Left cardiac atrium (tissue), 4 donors: ENCODE results near the gene BRSK2. TPM values are rescaled to one million over a fixed set of nuclear protein-coding genes. Genes with fewer than 3 reads are reported as not detected.

Source experiments
- ATAC-seq, 2 donors: fragments of 200-7000 bp; cut with Tn5 transposase; one replicate each; pipeline ENCODE4 v1.9.1; 2020; ENCODE audit warnings: mild to moderate bottlenecking in 2 of 2, moderate library complexity in 2 of 2
- DNase-seq: peaks from one replicate; pipeline ENCODE4 v3.0.0-alpha.2; 2020
- intact Hi-C, 2 donors: fragments of 100-400 bp; cut with DNase I; formaldehyde crosslinking; loops; one replicate each; pipeline versions ENCODE4 v1.14.1 to v1.15.1; 2022 to 2023
- total RNA-seq, 2 donors: library from RNA; stranded (reverse); fragmentation: NEBNext Ultra II Directional; extraction: Animal tissue kit (Norgen Biotek cat#: 25700); gene quantifications; one replicate each; pipeline ENCODE4 v1.2.1, GENCODE V29; 2021
- donor health status: DM: no; HTN: yes; CAD: no.
- donor health status: DM: no; HTN: yes; CAD: no; lungs with severe emphysema.
- donor health status: DM: yes; HTN: yes; CAD: no.
- donor health status: Dilated cardiomyopathy.

BRSK2 gene
- total RNA-seq, 2 donors from 2014 or later, result 1.3 to 1.6 TPM

DNA sequence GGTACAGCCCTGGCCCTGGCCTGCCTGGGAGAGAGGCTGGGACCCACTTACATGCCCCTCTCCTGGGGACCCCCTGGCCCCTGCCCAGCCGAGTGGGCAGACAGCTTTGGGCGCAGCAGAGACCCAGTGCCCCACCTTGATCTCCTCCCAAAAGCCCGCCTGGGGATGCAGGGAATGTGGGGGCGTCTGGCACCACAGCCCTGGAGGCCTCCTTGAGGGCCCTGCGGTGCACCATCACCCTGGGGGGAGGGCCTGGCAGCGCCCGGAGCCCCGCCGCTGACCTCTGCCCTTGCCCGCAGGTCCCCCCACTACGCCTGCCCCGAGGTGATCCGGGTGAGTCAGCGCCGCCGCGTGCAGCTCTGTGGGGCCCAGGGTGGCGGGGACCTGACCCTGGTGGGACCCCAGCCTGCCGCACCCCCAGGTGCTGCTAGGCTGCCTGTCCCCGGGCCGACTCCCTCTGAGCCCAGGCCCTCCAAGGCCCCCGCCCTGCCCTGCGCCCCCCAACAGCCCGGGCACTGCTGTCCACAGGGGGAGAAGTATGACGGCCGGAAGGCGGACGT, 53.2 kb downstream of the BRSK2 start:
- intact Hi-C loops, result no loop called here
- DNase-seq (no peak), ATAC-seq (no peak)

DNA sequence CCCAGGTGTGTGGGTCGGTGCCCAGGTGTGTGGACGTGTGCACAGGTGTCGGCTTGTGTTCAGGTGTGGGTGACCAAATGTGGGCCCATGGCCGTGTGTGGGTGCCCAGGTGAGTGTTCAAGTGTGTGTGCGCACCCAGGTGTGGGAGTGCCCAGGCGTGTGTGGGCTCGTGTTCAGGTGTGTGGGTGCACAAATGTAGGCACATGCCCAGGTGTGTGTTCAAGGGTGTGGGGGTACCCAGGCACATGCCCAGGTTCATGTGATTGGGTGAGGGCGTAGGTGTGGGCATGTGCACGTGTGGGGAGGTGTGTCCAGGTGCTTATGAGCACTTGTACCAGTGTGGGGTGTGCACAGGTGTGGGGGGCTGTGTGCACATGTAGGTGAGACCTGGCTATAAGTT, 54.0 kb downstream of the BRSK2 start:
- no peak for ATAC-seq
- no peak for DNase-seq
- intact Hi-C loops, result no loop called here

DNA sequence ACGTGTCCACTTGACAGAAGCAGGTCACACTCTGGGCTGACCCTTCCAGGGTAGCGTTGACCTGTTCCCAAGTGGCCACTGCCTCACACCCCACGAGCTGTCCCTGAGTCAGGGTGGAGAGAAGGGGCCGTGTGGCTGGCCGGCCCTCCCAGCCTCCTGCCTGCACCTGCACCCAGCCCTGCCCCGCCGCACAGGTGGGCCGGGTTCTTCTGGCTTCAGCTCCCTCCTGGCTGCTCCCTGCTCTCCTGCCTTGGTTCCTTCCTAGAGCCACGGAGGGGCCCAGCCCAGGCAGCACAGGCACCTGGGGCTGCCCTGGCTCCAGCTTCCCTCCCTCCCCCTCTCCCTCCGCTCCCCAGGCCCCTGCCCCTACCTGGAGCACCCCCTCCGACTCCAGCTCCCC, 54.6 kb downstream of the BRSK2 start:
- DNase-seq (no peak), ATAC-seq (no peak)
- intact Hi-C loops, result no loop called here

DNA sequence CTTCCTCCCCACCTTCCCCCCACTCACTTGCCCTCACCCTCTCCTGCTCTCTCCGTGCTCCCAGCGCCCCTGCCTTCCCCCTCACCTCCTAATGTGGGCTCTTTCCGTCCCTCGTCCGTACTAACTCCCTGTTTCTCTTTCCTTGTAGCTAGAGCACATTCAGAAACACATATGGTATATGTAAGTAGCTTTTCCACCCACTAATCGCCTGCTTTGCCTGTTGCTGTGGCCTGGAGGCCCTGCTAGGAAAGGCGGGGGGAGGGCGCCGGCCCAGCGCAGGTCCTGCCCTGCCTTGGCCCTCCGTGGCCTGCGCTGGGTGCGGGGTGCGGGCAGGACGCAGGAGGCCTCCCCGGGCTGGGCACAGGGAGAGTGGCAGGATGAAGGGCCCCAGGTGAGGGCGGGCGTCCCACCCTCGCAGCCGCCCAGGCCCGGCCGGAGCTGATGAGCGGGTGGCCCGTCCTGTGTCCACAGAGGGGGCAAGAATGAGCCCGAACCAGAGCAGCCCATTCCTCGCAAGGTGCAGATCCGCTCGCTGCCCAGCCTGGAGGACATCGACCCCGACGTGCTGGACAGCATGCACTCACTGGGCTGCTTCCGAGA, 55.2 kb downstream of the BRSK2 start:
- ATAC-seq (no peak), DNase-seq (no peak)
- intact Hi-C loops, result no loop called here

DNA sequence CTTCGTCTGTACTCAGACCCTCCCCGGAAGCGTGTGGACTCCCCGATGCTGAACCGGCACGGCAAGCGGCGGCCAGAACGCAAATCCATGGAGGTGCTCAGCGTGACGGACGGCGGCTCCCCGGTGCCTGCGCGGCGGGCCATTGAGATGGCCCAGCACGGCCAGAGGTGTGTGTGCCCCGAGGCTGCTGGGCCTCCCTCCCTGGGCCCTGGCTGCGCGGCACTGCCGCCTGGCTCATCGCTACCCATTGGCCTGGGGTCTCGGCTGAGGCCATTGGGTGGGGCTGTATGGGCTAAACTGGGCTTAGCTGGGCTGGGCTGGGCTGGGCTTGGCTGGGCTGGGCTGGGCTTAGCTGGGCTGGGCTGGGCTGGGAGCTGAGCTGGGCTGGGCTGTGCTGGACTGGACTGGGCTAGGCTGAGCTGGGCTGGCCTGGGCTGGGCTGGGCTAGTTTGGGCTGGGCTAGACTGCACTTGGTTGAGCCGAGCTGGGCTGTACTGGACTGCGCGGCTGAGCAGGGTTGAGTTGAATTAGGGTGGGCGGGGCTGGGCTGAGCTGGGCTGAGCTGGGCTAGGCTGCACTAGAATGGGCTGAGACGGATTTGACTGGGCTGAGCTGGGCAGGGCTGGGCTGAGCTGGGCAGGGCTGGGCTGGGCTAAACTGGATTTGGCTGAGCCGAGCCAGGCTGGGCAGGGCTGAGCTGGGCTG, 56.2 kb downstream of the BRSK2 start:
- DNase-seq (no peak), ATAC-seq (no peak)
- intact Hi-C loops, result no loop called here

DNA sequence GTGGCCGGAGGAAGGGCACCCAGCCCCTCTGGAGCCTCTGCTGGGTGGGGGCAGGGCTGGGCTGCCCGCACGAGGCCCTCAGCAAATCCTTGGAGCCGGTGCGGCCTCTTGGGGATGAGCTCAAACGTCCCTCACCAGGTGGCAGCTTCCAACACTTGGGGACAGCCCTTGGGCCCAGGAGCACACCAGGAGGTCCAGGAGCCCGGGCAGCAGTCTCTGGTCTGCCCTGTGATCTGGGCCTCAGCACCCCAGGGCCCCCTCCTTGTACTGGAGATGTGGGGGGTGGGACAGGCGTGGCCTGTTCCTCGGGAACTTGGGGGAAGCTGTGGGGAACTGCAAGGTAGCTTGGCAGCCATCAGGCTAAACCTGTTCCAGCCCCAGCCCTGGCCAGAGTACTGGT, 56.9 kb downstream of the BRSK2 start:
- intact Hi-C loops, result no loop called here
- ATAC-seq, result no peak

DNA sequence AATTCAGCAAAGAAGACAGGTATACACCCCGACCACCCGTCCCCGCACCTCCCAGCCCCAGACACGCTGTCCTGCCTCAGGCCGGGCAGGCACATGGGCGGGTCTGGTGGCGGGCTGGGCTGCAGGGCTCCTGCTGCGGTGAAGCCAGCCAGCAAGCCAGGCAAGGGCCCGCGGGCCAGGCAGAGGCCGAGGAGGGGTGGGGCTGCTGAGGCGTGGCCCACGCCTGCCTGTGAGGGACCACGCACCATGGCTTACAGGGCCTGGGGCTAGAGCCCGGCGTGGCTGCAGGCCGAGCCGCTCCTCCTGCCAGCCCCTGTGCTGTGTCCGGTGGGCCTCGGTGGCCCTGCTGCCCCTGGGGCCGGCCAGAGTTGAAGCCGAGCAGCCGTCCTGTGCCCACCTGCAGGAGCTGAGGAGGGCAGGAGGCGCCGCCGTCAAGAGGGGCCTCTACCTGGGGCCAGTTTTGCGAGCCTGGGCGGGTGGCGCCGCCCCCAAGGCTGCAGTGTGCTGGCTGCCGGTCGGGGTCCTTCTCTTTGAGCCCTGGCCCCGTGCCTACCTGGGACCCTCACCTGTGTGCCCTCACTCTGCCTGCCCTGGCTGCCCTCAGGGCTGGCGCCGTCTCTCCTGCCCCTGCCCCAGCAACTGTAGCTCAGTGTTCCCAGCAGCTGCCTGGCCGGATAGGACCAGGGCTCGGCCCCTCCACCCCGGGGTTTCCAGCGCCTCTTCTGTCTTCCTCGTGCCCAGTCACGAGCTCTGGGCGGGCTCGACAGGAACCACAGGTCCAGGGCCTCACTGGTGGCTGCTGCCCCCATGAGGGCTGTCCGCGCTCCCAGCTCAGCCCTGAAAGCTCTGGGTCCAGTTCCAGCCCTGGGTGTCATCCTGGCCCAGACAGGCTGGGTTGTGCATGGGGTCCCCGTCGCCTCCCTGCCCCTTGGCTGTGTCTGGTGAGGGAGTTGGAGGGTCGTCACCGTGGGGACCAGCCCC, 58.4 kb downstream of the BRSK2 start:
- DNase-seq (no peak), ATAC-seq (no peak)
- intact Hi-C loops, result no loop called here

More for the DNA sequence above, 56.9 kb downstream of the BRSK2 start:
- no peak for DNase-seq

DNA sequence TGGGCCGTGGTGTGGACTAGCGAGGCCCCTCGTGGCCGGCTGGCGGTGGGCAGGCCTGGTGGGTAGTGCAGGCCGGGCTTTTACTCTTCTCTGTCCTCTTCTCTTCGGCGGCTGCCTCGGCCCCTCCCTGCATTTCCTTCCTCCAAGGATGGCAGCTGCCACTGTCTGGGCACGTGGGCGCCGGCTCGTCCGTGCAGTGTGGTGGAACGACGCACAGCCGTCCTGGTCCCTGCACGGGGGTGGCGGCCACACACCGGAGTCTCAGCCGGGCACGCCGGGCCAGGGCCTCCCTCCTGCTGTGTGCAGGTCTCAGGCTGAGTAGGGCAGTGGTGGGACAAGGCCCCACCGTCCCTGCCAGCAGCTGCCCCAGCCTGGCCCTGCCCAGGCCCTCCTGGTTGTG, 59.1 kb downstream of the BRSK2 start:
- intact Hi-C loops, result no loop called here
- DNase-seq (no peak), ATAC-seq (no peak)

DNA sequence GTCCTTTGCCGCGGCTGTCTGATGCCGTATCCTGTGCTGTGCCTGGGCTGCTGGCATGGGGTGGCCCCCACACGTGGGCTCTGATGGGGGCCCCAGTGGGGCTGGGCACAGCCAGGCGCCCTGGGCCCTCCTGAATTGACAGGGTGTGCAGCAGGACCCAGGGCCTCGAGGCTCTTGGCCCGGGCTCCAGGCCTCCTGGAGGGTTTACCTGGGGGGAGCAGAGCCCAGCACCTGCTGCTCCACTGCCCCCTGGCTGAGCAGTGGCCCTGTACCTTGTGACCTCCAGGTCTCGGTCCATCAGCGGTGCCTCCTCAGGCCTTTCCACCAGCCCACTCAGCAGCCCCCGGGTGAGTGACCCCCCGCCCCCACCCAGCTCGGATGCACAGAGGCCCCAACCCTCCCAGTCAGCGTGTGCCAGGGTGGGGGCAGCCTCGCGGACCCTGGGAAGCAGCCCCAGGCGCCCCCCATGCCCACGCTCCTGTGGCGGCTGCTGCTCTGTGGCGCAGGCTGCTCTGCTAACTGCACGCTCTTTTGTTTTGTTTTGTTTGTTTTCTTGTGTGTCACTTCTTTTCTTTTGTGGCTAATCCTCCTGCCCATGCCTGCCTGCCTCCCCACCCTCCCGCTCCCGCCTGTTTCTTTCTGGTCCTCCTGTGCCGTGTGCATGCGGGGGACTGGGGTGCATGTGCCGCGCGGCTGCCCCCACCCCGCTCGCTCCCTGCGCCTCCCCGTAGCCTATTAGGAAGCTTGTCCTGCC, 59.9 kb downstream of the BRSK2 start:
- DNase-seq (no peak), ATAC-seq (no peak)
- intact Hi-C loops, result loop anchor here in 1 of 2 donors (10.0 kb wide), 1 partner anchor 65 kb away; no protein-coding TSS in a partner anchor

DNA sequence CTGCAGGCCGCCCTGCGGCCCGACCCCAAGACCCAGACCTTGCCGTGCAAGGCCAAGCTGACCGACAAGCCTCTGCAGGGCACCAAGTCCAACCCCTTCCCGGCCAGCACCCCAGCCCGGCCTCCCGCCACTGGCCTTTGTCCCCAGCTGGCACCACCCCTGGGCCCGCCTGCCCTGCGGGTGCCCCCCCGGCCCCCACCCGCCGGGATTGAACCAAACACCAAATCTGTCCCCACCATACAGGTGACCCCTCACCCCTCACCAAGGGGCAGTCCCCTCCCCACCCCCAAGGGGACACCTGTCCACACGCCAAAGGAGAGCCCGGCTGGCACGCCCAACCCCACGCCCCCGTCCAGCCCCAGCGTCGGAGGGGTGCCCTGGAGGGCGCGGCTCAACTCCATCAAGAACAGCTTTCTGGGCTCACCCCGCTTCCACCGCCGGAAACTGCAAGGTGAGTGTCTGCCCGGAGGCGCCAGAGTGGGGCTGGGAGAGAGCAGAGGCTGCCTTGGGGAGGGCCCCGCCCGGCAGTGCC, 60.7 kb downstream of the BRSK2 start:
- ATAC-seq (no peak), DNase-seq (no peak)
- intact Hi-C loops, result loop anchor here in 1 of 2 donors (10.0 kb wide), 1 partner anchor 64 kb away; no protein-coding TSS in a partner anchor

DNA sequence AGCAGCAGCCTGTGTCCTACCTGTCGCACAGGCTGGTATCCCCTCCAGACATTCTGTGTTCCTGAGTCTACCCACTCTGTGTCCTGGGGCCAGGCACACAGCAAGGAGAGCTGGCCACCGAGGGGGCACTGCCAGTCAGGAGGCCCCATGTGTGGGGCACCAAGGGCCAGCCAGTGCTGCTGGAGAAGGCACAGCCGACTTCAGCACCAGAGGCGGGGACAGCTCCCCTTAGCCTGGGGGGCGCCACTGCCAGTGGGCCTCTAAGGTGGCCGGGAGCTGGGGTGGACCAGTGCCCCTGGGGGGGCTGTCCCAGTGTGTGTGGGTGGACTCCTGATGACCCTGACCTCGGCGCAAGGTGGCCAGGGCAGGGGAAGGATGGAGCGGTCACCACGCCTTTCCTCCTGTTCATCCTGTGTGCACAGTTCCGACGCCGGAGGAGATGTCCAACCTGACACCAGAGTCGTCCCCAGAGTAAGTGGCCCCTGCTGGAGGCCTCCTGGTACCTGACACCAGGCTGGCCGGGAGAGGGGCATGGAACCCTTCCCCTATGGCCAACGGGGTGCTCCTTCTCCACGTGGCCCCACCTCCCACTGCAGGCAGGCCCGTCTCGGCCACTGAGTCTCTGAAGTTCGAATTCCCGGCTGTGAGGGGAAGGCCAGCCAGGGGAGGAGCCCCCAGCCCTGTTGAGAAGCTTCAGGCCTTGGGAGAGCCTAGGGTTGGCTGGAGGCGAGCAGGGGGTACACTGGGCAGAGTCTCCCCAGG, 61.4 kb downstream of the BRSK2 start:
- intact Hi-C loops, result loop anchor here in 1 of 2 donors (10.0 kb wide), 1 partner anchor 64 kb away; no protein-coding TSS in a partner anchor
- ATAC-seq, result no peak
- no peak for DNase-seq

DNA sequence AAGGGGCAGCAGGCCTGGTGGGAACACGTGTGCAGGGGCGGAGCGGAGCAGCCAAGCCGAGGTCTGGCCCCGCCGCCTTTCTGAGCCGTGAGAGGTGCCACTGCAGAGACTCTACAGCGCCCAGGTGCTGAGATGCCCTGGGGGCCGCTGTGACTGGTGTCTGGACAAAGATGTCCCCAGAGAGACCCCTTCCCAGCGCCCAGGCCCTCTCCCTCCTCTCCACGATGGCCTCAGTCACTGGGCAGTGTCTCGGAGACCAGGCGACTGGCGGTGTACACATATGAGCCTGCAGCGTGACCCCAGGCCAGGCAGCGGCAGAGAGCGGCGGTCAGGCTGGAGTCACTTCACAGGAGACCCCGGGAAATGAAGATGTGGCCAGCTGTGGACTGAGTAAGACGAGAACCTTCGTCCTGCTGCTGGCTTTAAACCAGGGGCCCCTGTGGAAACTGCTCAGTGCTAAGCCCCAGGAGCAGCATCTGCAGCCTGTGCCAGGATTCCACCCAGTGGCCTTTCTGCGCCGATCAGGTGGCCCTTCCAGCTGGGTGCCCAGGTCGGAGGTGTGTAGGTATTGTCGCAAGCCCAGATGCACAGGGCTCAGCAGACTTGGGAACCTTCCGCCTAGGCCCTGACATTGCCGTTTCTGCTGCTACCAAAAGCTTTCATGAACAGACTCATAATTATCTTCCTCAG, 62.2 kb downstream of the BRSK2 start:
- ATAC-seq, result no peak
- intact Hi-C loops, result loop anchor here in 1 of 2 donors (10.0 kb wide), 1 partner anchor 63 kb away; no protein-coding TSS in a partner anchor

DNA sequence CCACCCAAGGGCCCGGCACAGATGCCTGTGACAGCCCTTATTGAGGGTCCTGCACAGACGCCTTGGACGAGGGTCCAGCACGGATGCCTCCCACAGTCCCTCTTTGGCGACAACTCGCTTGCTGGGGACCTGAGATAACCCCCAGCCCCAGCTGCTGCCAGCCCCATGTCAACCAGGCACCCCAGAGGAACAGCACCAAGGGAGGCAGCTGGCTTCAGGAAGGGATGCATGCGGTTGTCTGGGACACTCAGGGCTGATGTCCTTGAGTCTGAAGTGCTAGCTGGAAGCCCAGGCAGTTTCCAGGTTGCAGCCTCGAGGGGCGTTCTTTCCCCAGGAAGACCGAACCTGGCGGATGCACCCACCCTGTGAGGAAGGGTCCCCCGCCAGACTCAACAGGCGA, 63.0 kb downstream of the BRSK2 start:
- intact Hi-C loops, result loop anchor here in 1 of 2 donors (10.0 kb wide), 1 partner anchor 62 kb away; no protein-coding TSS in a partner anchor
- DNase-seq (no peak), ATAC-seq (no peak)

More for the DNA sequence above, 62.2 kb downstream of the BRSK2 start:
- no peak for DNase-seq

DNA sequence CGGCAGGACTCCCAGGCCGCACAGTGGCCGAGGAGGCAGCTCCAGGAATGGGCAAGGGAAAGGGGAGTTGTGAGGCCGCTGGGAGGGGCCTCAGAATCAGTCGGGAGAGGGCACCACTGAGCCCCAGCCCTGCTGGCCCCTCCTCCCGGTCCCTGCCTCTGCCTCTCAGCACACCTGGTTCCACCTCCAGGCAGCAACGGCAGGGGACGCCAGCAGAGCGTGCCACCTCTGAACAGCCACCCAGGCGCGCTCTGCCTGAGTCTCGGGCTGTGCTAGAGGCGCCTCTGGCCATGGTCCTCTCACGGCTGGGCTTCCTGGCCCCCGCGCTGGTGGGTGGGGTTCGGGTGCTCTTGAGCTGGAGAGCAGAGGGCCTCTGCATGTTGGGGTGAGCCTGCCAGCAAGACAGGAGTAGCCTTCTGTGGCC, 63.9 kb downstream of the BRSK2 start:
- DNase-seq (no peak), ATAC-seq (peak in 1 of 2 donors; percentile 3)
- intact Hi-C loops, result loop anchor here in 1 of 2 donors (10.0 kb wide), 1 partner anchor 61 kb away; no protein-coding TSS in a partner anchor

DNA sequence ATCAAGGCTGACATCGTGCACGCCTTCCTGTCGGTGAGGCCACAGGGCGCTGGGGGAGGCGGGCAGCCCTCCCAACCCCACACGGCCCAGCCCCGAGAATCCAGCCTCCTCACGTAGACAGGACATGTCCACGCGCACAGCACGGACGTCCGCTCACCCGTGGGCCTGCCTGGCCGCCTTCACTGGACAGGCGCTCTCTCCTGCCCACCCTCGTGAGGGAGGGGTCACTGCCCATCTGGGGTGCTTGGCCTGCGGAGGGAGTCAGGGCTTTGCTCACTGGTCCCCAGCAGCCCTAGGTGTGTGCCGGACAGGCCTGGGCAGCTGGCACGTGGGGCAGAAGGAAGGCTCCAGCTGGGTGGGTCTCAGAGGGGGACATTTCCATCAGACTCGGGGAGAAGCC, 64.8 kb downstream of the BRSK2 start:
- intact Hi-C loops, result loop anchor here in 1 of 2 donors (10.0 kb wide), 1 partner anchor 60 kb away; no protein-coding TSS in a partner anchor
- DNase-seq (no peak), ATAC-seq (no peak)

DNA sequence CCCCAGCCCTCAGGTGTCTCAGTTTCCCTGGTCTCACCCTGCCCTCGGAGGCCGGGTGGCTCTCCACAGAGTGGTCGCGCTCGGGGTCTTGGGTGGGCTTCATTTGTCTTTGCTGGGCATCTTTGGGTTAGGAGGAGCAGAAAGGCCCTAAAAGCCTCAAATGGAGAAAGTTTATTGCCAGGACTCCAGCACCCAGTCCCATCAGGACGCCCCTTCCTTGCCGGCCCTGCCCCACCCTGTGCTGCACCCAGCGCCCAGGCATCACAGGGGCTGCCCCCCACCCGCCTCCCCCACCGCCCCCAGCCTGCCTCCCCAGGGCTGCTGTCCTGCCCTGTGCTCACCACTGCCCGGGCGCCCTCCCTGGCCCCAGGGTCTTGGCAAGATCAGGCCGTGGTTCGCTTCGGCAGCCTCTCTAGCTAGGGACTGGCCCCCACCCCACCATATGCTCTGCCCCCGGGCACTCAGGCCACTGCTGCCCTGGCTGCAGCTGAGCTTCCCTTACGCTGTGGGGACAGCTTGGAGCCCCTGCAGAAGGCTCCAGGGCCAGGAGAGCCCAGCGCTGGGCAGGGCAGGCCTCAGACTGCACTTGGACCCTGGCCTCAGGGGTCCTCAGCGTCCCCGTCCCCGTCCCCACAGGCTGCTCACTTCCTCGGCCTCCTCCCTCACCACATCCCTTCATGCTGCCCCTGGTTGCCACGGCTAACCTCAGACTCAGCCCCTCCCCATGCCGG, 65.5 kb downstream of the BRSK2 start:
- intact Hi-C loops, result loop anchor here in 1 of 2 donors (10.0 kb wide), 1 partner anchor 60 kb away; no protein-coding TSS in a partner anchor
- DNase-seq, result no peak
- no peak for ATAC-seq
